Body of pancreas (tissue), 4 donors: Measurements from ENCODE around the gene CDH10.
A peak's percentile ranks its signal among the peaks of the same experiment; 100 is the strongest.

Experiments
- POLR2A ChIP-seq, 3 donors: fragments of 450-650 bp; IDR thresholded peaks; one replicate each; pipeline ENCODE4 v1.6.1; 2016; ENCODE audit warnings: antibody characterized with exemption in 3 of 3, mild to moderate bottlenecking in 2 of 3
- TF ChIP-seq, protein P1 (sequence below), 7 experiments: fragments of 450-650 bp in 4 of 7; fragments of 200-600 bp in 3 of 7; sonication (generic) in 3 of 7; IDR thresholded peaks; one replicate each; pipeline ENCODE4 v1.5.1; 2016 to 2019; ENCODE audit warnings: antibody characterized with exemption in 7 of 7

DNA sequence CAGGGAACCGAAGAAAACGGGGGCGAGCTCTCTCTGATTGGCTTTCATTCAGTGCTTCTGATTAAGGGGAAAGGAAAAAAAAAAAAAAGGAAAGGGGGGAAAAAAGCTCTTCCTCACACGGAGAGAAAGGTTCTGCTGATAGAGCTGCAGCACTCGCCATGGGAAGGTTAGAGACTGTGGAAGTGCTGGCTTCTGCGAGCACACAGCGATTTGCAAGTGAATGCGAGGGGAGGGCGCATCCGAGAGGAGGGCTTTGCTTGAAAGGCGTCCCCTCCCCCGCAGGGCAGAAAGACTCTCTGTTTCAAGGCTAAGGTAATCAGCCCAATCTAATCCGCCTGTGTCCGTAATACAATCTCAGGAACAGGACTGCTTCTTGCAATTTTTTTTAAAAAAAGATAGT lies at the start of gene CDH10:
- TF ChIP-seq, protein P1, sequence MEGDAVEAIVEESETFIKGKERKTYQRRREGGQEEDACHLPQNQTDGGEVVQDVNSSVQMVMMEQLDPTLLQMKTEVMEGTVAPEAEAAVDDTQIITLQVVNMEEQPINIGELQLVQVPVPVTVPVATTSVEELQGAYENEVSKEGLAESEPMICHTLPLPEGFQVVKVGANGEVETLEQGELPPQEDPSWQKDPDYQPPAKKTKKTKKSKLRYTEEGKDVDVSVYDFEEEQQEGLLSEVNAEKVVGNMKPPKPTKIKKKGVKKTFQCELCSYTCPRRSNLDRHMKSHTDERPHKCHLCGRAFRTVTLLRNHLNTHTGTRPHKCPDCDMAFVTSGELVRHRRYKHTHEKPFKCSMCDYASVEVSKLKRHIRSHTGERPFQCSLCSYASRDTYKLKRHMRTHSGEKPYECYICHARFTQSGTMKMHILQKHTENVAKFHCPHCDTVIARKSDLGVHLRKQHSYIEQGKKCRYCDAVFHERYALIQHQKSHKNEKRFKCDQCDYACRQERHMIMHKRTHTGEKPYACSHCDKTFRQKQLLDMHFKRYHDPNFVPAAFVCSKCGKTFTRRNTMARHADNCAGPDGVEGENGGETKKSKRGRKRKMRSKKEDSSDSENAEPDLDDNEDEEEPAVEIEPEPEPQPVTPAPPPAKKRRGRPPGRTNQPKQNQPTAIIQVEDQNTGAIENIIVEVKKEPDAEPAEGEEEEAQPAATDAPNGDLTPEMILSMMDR (IDR thresholded peaks at IDR 0.05): no peak
- peak in 1 of 3 donors; percentile 25 for TF ChIP-seq POLR2A (IDR thresholded peaks at IDR 0.05)
